Stimulated activated CD8-positive, alpha-beta memory T cell treated with anti-CD3 and anti-CD28 coated beads, Interleukin-15, amount 100 ng/mL, for 48 hours (primary cell): Measurements from ENCODE around the gene SLC22A3.

ENCODE experiments used
- DNase-seq, 2 donors: peaks; one replicate each; pipeline ENCODE4 v3.0.0-alpha.2; 2020; ENCODE audit warnings: low read depth in 2 of 2

The SLC22A3 gene

GRCh38 chr6:160417146-160417545, 69.0 kb downstream of the SLC22A3 start:
- DNase-seq: no peak

DNA sequence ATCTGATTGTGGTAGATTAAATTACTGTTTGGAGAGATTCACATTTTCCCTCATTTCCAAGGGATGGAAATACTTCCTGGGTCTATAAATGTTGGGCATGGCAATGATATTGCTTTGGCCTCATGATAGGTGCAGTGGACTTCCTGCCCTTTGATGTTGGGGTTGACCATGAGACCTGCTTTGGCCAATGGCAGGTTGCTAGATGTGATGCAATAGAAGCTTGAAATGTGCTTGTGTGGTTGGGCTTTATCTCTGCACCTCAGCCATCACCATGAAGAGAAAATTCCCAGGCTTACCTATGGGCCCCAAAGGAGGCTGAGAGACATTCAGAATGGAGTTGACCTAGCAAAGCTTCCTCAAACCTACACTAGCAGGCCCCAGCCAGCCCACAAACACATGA, 69.4 kb downstream of the SLC22A3 start:
- DNase-seq: no peak

GRCh38 chr6:160418370-160418769, 70.2 kb downstream of the SLC22A3 start:
- DNase-seq: no peak

DNA sequence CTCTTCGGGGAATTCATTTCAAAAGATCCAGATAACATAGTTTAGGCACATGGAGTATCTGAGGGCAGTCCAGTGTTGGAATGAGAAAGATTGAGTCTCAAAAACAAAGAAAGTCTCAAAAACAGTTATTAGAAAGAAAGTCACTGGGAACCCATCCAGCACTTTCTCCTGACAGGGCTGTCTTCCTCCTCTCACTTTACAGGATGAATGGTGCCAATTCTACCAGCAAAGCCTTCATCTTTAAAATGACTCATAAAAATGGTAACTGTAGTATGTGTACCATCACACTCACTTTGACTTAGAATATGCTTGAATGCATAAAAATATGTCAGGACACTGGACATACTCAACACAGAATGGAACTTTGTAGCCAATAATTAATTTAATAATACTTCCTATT, 71.3 kb downstream of the SLC22A3 start:
- no peak for DNase-seq

GRCh38 chr6:160420253-160420968, 72.2 kb downstream of the SLC22A3 start:
- no peak for DNase-seq

DNA sequence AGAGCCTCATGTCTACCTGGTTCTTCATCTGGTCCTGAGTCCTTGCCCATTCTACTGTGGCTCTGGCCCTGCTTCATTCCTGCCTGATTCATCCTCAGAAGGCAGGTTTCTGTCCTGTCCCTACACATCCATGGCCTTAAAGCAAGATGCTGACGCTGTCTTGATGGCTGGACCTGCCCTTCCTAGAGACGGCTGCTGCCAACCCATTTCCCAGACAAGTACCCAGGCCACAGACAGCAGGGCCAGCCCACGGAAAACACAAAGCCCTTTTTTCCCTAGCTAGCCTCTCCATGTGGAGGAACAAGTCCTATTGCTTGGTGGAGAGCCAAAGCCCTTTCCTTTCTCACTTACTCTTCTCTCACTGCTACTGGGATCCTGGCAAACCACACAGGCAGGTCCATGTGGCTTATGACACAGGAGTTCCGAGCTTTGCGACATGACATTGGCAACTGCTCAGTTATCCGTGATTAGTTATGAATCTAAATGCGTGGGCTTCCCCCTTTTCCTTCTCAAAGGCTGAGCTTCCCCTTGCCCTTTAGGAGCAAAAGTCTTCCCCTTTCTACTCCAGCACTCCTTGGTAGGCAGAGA, 72.9 kb downstream of the SLC22A3 start:
- DNase-seq: no peak

GRCh38 chr6:160421854-160422253, 73.7 kb downstream of the SLC22A3 start:
- DNase-seq: no peak

- no peak for DNase-seq
These were observed 76.1 kb downstream of the SLC22A3 start for GRCh38 chr6:160424256-160424655.

GRCh38 chr6:160426136-160426535, 78.0 kb downstream of the SLC22A3 start:
- no peak for DNase-seq

DNA sequence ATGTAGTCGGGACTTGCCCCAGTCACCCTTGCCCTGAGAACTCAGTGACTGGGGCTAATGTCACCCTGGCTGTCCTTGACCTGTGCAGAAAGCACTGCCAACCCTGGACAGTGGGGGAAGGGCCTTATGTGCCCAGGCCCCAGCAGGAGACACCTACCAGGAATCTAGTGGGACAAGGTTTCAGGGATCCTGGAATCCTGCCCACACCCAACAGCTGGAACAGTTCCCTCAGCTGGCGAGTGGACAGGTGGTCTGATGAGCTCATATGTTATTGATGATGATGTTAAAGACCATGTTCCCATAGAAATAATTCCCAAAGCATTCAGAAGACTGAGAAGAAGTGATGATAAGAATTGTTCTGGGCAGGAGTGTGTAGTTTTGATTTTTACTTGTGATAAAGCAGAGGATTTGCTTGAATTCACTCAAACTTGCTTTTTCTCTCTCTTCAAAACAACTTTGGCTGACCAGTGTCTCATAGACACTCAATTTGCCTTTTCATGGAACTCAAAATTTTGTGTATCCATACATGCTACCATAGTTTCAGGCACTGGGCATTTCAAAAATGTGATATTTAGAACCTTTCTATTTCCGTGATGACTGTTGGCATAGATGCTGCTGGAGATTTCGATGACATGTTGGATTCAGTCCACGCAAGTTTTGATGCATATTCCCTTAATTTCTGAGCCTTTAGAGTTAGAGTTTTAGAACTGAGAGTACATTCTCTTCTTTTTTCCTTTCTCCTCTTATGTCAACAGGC, 79.3 kb downstream of the SLC22A3 start:
- no peak for DNase-seq

- no peak for DNase-seq
These were observed 79.9 kb downstream of the SLC22A3 start for GRCh38 chr6:160428069-160428430.

GRCh38 chr6:160428818-160429619, 80.8 kb downstream of the SLC22A3 start:
- DNase-seq: no peak

- no peak for DNase-seq
These were observed 81.4 kb downstream of the SLC22A3 start for GRCh38 chr6:160429620-160429895.

DNA sequence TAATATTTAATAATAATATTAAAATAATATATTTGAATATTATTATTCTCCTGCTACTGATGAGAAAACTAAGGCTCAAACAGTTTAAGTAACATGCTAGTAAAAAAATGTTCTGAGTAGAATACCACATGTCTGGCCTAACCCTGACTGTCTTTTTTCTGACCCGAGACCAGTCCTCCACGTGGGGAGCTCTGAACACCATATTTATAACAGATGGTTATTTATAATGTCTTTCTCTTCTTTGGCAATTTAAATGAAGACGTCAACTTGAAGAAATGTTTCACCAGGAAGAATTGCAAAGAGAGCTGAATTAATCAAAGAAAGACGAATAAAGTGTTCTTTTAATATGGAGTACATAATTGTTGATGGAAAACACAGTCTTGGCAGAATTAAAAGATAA, 82.0 kb downstream of the SLC22A3 start:
- no peak for DNase-seq

- DNase-seq: no peak
These were observed 82.6 kb downstream of the SLC22A3 start for GRCh38 chr6:160430751-160431150.

DNA sequence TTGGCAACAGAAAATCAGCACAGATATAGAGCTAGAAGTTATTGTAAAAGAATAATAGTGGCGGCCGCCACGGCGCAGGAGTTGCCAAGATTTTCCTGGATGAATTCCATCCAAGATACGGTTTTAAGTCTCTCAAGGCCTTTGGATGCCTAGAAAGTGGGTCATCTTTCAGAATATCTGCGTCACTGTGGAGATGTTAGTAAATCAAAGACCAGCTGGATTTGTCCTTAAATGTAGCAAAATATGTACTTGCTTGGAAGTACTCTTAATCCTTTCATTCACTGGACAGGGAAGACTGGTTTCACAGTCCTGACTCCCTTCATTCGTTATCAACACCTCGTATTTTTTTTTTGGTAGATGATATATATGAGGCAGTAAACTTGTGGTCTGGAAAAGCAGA, 83.0 kb downstream of the SLC22A3 start:
- no peak for DNase-seq

DNA sequence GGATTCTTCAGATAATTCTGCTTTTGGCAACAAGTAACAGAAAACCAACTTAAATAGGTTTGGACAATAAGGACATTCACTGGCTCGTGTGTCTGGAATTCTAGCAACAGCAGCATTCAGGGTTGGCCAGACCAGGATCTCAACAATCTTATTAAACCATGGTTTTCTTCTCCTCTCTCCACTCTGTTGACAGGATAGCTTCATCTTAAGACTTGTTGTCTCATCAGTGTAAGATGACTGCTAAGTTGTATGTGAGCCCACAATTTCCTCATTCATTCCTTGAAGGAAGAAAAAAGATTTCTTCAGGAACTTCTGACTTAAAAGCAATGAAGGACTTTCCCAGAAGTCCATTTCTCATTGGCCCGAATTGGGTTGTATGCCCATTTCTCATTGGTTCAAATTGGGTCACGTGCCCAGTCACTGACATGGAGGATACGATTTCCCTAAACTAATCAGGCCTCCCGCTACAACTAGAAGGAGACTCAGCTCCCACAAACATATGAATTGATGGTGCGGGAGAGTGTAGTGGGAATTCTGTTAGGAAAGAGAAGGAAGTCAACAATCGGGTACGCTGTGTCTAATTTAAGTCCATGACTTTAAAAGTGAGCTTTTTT, 83.7 kb downstream of the SLC22A3 start:
- DNase-seq: no peak

GRCh38 chr6:160435935-160436334, 87.8 kb downstream of the SLC22A3 start:
- no peak for DNase-seq

- no peak for DNase-seq
These were observed 89.0 kb downstream of the SLC22A3 start for GRCh38 chr6:160437154-160437553.

- no peak for DNase-seq
These were observed 89.6 kb downstream of the SLC22A3 start for GRCh38 chr6:160437775-160438174.

GRCh38 chr6:160438481-160438880, 90.3 kb downstream of the SLC22A3 start:
- no peak for DNase-seq

GRCh38 chr6:160439751-160440150, 91.6 kb downstream of the SLC22A3 start:
- no peak for DNase-seq
